H9 (cell line): Measurements from ENCODE around the gene DYRK2. TPM values are rescaled to one million over a fixed set of nuclear protein-coding genes. Genes with fewer than 3 reads are reported as not detected.
"Not testable (repeated sequence)": the region's sequence is repeated elsewhere in the genome, so short reads cannot be mapped to it uniquely, and the experiment has no call there.

Source experiments
- DNase-seq: peaks from one replicate; pipeline ENCODE4 v3.0.0-alpha.2; 2017
- H2AFZ ChIP-seq: one replicate; pipeline ENCODE4 v1.6.1; 2013; ENCODE audit warnings: mild to moderate bottlenecking, low read length, control low read depth, moderate library complexity
- H2AK5ac ChIP-seq: 2 replicates; pipeline ENCODE4 v1.6.1; 2013; ENCODE audit warnings: low read length, control low read depth, mixed read lengths; ENCODE audit not compliant: insufficient read length
- H2BK120ac ChIP-seq: one replicate; pipeline ENCODE4 v1.6.1; 2013; ENCODE audit warnings: low read depth, mild to moderate bottlenecking, low read length, control low read depth, inconsistent platforms; ENCODE audit not compliant: poor library complexity, severe bottlenecking
- H2BK12ac ChIP-seq: 2 replicates; pipeline ENCODE4 v1.6.1; 2013; ENCODE audit warnings: low read length, control low read depth, mixed read lengths, low read depth; ENCODE audit not compliant: insufficient read length
- H2BK15ac ChIP-seq: 2 replicates; pipeline ENCODE4 v1.6.1; 2013; ENCODE audit warnings: low read depth, low read length, control low read depth
- H2BK20ac ChIP-seq: one replicate; pipeline ENCODE4 v1.6.1; 2013; ENCODE audit warnings: low read depth, mild to moderate bottlenecking, low read length, control low read depth, inconsistent platforms; ENCODE audit not compliant: poor library complexity, severe bottlenecking
- H2BK5ac ChIP-seq: 2 replicates; pipeline ENCODE4 v1.6.1; 2013; ENCODE audit warnings: low read length, control low read depth, mixed read lengths; ENCODE audit not compliant: insufficient read length
- H3K14ac ChIP-seq: 2 replicates; pipeline ENCODE4 v1.6.1; 2013; ENCODE audit warnings: low read length, control low read depth; ENCODE audit not compliant: insufficient read depth
- H3K18ac ChIP-seq: 2 replicates; pipeline ENCODE4 v1.6.1; 2013; ENCODE audit warnings: low read depth, mild to moderate bottlenecking, mixed read lengths, low read length, control low read depth; ENCODE audit not compliant: insufficient read length
- H3K23ac ChIP-seq: 2 replicates; pipeline ENCODE4 v1.6.1; 2013; ENCODE audit warnings: low read length, control low read depth, mixed read lengths, low read depth; ENCODE audit not compliant: insufficient read length
- H3K23me2 ChIP-seq: 2 replicates; pipeline ENCODE4 v1.6.1; 2013; ENCODE audit warnings: low read depth, mild to moderate bottlenecking, mixed read lengths, low read length, control low read depth; ENCODE audit not compliant: insufficient read length, poor library complexity, severe bottlenecking
- H3K27ac ChIP-seq: 2 replicates; pipeline ENCODE4 v1.5.1; 2013; ENCODE audit warnings: low read length, control low read depth, mixed read lengths, low read depth; ENCODE audit not compliant: insufficient read length
- H3K27me3 ChIP-seq: 2 replicates; pipeline ENCODE4 v1.6.1; 2013; ENCODE audit warnings: low read length, control low read depth, inconsistent platforms; ENCODE audit not compliant: insufficient read depth
- H3K4ac ChIP-seq: 2 replicates; pipeline ENCODE4 v1.6.1; 2013; ENCODE audit warnings: low read depth, mild to moderate bottlenecking, control low read depth, inconsistent platforms, low read length, moderate library complexity
- H3K4me1 ChIP-seq: 2 replicates; pipeline ENCODE4 v1.6.1; 2013; ENCODE audit warnings: low read length, control low read depth, inconsistent platforms; ENCODE audit not compliant: insufficient read depth
- H3K4me2 ChIP-seq: 2 replicates; pipeline ENCODE4 v1.6.1; 2013; ENCODE audit warnings: low read length, control low read depth, mixed read lengths; ENCODE audit not compliant: insufficient read length, insufficient read depth
- H3K56ac ChIP-seq: 2 replicates; pipeline ENCODE4 v1.6.1; 2013; ENCODE audit warnings: low read depth, mild to moderate bottlenecking, mixed read lengths, low read length, control low read depth; ENCODE audit not compliant: insufficient read length
- H3K79me1 ChIP-seq: 2 replicates; pipeline ENCODE4 v1.6.1; 2013; ENCODE audit warnings: low read depth, mild to moderate bottlenecking, moderate library complexity, low read length, control low read depth, inconsistent platforms; ENCODE audit not compliant: insufficient read depth, poor library complexity, severe bottlenecking
- H3K79me2 ChIP-seq: 2 replicates; pipeline ENCODE4 v1.6.1; 2013; ENCODE audit warnings: low read length, control low read depth, inconsistent platforms; ENCODE audit not compliant: insufficient read depth
- H3K9ac ChIP-seq: 2 replicates; pipeline ENCODE4 v1.6.1; 2013; ENCODE audit warnings: low read length, control low read depth, mixed read lengths; ENCODE audit not compliant: insufficient read length; ENCODE audit errors: extremely low read depth
- H3K9me3 ChIP-seq: one replicate; pipeline ENCODE4 v1.6.1; 2013; ENCODE audit warnings: low read depth, low read length, inconsistent platforms; ENCODE audit not compliant: control insufficient read depth
- H3T11ph ChIP-seq: one replicate; pipeline ENCODE4 v1.6.1; 2013; ENCODE audit warnings: mild to moderate bottlenecking, low read length, control low read depth, inconsistent platforms
- H4K20me1 ChIP-seq: one replicate; pipeline ENCODE4 v1.6.1; 2013; ENCODE audit not compliant: control insufficient read depth, insufficient read length, insufficient read depth
- H4K5ac ChIP-seq: 2 replicates; pipeline ENCODE4 v1.6.1; 2013; ENCODE audit warnings: low read depth, mild to moderate bottlenecking, mixed read lengths, low read length, control low read depth; ENCODE audit not compliant: insufficient read length
- H4K8ac ChIP-seq: replicated peaks from 2 replicates; pipeline ENCODE4 v1.6.1; 2013; ENCODE audit warnings: low read length, control low read depth, mixed read lengths, low read depth; ENCODE audit not compliant: insufficient read length
- H4K91ac ChIP-seq: 2 replicates; pipeline ENCODE4 v1.6.1; 2013; ENCODE audit warnings: low read depth, mild to moderate bottlenecking, moderate library complexity, mixed read lengths, low read length, control low read depth; ENCODE audit not compliant: insufficient read length
- H3K27ac Mint-ChIP-seq, 3 experiments: 2 replicates in 2 of 3; 3 replicates in 1 of 3; pipeline ENCODE4 v1.8.0; 2020 to 2021; ENCODE audit warnings: mixed read lengths in 3 of 3, mild to moderate bottlenecking in 1 of 3, moderate library complexity in 1 of 3
- H3K27me3 Mint-ChIP-seq: 2 replicates; pipeline ENCODE4 v1.8.0; 2021; ENCODE audit warnings: low read depth, mild to moderate bottlenecking, moderate library complexity, mixed read lengths
- H3K36me3 Mint-ChIP-seq, 3 experiments: 2 replicates in 2 of 3; 3 replicates in 1 of 3; pipeline ENCODE4 v1.8.0; 2020 to 2021; ENCODE audit warnings: low read depth in 3 of 3, mixed read lengths in 3 of 3; ENCODE audit not compliant: insufficient read depth in 1 of 3
- H3K4me1 Mint-ChIP-seq, 2 experiments: 2 replicates each; pipeline ENCODE4 v1.8.0; 2020; ENCODE audit warnings: mixed read lengths in 2 of 2
- H3K4me3 Mint-ChIP-seq, 2 experiments: 2 replicates in 1 of 2; 3 replicates in 1 of 2; pipeline ENCODE4 v1.8.0; 2020 to 2021; ENCODE audit warnings: mild to moderate bottlenecking in 2 of 2, mixed read lengths in 2 of 2, moderate library complexity in 1 of 2
- H3K9me3 Mint-ChIP-seq, 2 experiments: 2 replicates in 1 of 2; 3 replicates in 1 of 2; pipeline ENCODE4 v1.8.0; 2020; ENCODE audit warnings: mild to moderate bottlenecking in 2 of 2, mixed read lengths in 2 of 2, moderate library complexity in 1 of 2
- WGBS: extraction: QIAGEN DNeasy Blood & Tissue Kit; methylation state at CpG from one replicate; pipeline ENCODE4 v1.1.7; 2013; ENCODE audit warnings: missing lambda C conversion rate, low lambda C conversion rate, mixed read lengths; ENCODE audit not compliant: insufficient read length; ENCODE audit errors: extremely low coverage; 5-methylcytosine and 5-hydroxymethylcytosine counted together
- total RNA-seq: library from RNA; stranded (reverse); gene quantifications from 2 replicates; pipeline ENCODE4 v1.2.1, GENCODE V29; 2021

Gene DYRK2
- total RNA-seq, 1 experiment from 2014 or later, result 40.6 TPM

DNA sequence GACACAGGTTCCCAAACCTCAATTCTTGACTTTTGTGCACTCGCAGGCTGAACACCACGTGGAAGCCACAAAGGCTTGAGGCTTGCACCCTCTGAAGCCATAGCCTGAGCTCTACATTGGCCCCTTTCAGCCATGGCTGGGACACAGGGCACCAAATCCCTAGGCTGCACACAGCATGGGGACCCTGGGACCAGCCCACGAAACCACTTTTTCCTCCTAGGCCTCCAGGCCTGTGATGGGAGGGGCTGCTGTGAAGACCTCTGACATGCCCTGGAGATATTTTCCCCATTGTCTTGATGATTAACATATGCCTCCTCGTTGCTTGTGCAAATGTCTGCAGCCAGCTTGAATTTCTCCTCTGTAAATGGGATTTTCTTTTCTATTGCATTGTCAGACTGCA lies 25.0 kb downstream of the DYRK2 start:
- H3K4me3 Mint-ChIP-seq, H4K5ac ChIP-seq, H3K56ac ChIP-seq, H3K9me3 ChIP-seq, H3K4me1 Mint-ChIP-seq, H3K4me2 ChIP-seq, H3K18ac ChIP-seq, H4K8ac ChIP-seq, DNase-seq, H3K23ac ChIP-seq, H3K14ac ChIP-seq, H3T11ph ChIP-seq, H3K4me1 ChIP-seq, H3K9ac ChIP-seq, H4K20me1 ChIP-seq, H3K27ac Mint-ChIP-seq, H2BK15ac ChIP-seq, H2BK12ac ChIP-seq, H2BK5ac ChIP-seq, H3K79me1 ChIP-seq, H3K27ac ChIP-seq, H2AK5ac ChIP-seq, H2AFZ ChIP-seq, H3K4ac ChIP-seq, H3K27me3 Mint-ChIP-seq, H3K27me3 ChIP-seq, H2BK20ac ChIP-seq, H3K79me2 ChIP-seq, H3K23me2 ChIP-seq, H2BK120ac ChIP-seq, H4K91ac ChIP-seq: not testable (repeated sequence)
- Mint-ChIP-seq H3K36me3 (peaks cover 32 to 37% (median 33%) of the 10 kb centered on the region in 3 experiments), H3K9me3 (peaks cover 25 to 31% of the 10 kb centered on the region in 2 experiments)
- no CpG with 5 or more reads among the region's 4 CpGs for WGBS
